Measurements from ENCODE around the gene EFCAB7. TPM values are rescaled to one million over a fixed set of nuclear protein-coding genes. Genes with fewer than 3 reads are reported as not detected.

EFCAB7 gene
- polyA plus RNA-seq, 1 donor (not counting 4 experiments of a cell fraction or from before 2014, with no cell fraction given): 4.9 TPM

DNA sequence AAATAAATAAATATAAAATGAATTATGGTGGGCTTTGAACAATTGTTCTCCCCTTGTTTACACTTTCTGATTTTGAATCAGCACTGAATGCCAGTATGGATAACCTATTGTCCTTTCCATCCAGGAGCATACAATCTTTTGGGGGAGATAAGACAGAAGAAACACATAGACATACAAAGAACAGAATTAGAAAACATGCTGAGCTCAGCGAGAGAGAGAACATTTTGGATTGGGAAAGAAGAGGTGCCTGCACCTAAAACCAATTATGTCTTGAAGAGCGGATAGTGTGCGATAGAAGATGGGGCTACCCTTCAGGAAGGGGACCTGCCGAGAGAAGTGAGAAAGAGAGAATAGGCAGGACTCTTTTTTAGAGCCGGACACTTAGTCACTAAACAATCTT, 76.5 kb downstream of the EFCAB7 start:
- Histone ChIP-seq H2AFZ (ENCODE audit: control insufficient read depth, low read length) (no peak overlapping the region), H3K4me2 (ENCODE audit: control insufficient read depth, extremely low read depth, insufficient read depth, low read depth, low read length) (no peak overlapping the region), H3K27ac (ENCODE audit: control insufficient read depth, insufficient read depth, low read length) (no peak overlapping the region), H3K27me3 (ENCODE audit: control insufficient read depth, extremely low read depth, insufficient read depth, low read length) (no peaks in the 10 kb centered on the region), H3K9ac (ENCODE audit: control insufficient read depth, extremely low read depth, insufficient read depth, low read length) (no peak overlapping the region), H3K4me3 (ENCODE audit: control insufficient read depth in 2 of 3, extremely low read depth in 1 of 3, insufficient read depth in 2 of 3, low read depth in 1 of 3, low read length in 3 of 3) (no peak overlapping the region), H3K9me1 (ENCODE audit: control insufficient read depth, extremely low read depth, insufficient read depth, low read length) (peaks cover 4% of the 10 kb centered on the region), H3K79me2 (ENCODE audit: control insufficient read depth, insufficient read depth, low read length) (peaks cover 12% of the 10 kb centered on the region), H3K36me3 (ENCODE audit: control insufficient read depth in 2 of 2, extremely low read depth in 1 of 2, insufficient read depth in 2 of 2, low read length in 2 of 2) (no peaks in the 10 kb centered on the region), H4K20me1 (ENCODE audit: control insufficient read depth, extremely low read depth, insufficient read depth, low read length) (no peaks in the 10 kb centered on the region), H3K4me1 (ENCODE audit: control insufficient read depth, extremely low read depth, insufficient read depth, low read length) (no peaks in the 10 kb centered on the region), H3K9me3 (ENCODE audit: control insufficient read depth, low read depth, low read length) (no peaks in the 10 kb centered on the region)
- dilution Hi-C loops (cut with MboI; ENCODE audit: extremely low pct_ligation_motif_present, low sequenced_read_pairs): loop anchor here (25.0 kb wide), 1 partner anchor 638 kb away; no protein-coding TSS in a partner anchor
- no peak for TF ChIP-seq EZH2 (IDR thresholded peaks at IDR 0.05; ENCODE audit: low read length)
- DNase-seq (ENCODE audit: low read depth, low spot score): no peak
- no peak for FAIRE-seq

DNA sequence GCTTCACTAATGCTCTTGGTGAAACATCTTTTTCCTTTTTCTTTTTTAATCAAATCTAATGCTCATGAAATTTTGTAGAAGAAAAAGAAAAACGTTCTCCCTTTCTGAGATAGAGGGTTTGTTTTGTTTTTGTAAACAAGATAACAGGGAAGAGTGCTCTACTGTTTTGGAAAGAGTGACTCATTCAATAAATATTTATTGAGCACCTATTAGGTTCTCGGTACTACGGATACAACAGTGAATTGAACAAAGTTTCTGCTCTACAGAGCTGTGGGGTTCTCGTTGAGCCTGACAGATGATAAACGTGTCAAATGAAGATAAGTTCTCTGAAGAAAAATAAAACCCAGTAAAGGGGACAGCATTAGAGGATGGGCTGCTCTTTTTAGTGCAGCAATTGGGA, 76.9 kb downstream of the EFCAB7 start:
- FAIRE-seq (no peak), DNase-seq (ENCODE audit: low read depth, low spot score) (no peak)
- dilution Hi-C loops (cut with MboI; ENCODE audit: extremely low pct_ligation_motif_present, low sequenced_read_pairs): no loop called here
- Histone ChIP-seq H3K27me3 (ENCODE audit: control insufficient read depth, extremely low read depth, insufficient read depth, low read length) (no peaks in the 10 kb centered on the region), H3K27ac (ENCODE audit: control insufficient read depth, insufficient read depth, low read length) (no peak overlapping the region), H3K9me3 (ENCODE audit: control insufficient read depth, low read depth, low read length) (no peaks in the 10 kb centered on the region), H3K79me2 (ENCODE audit: control insufficient read depth, insufficient read depth, low read length) (peaks cover 12% of the 10 kb centered on the region), H4K20me1 (ENCODE audit: control insufficient read depth, extremely low read depth, insufficient read depth, low read length) (no peaks in the 10 kb centered on the region), H3K36me3 (ENCODE audit: control insufficient read depth in 2 of 2, extremely low read depth in 1 of 2, insufficient read depth in 2 of 2, low read length in 2 of 2) (no peaks in the 10 kb centered on the region), H2AFZ (ENCODE audit: control insufficient read depth, low read length) (no peak overlapping the region), H3K9ac (ENCODE audit: control insufficient read depth, extremely low read depth, insufficient read depth, low read length) (no peak overlapping the region), H3K4me1 (ENCODE audit: control insufficient read depth, extremely low read depth, insufficient read depth, low read length) (no peaks in the 10 kb centered on the region), H3K4me3 (ENCODE audit: control insufficient read depth in 2 of 3, extremely low read depth in 1 of 3, insufficient read depth in 2 of 3, low read depth in 1 of 3, low read length in 3 of 3) (no peak overlapping the region), H3K4me2 (ENCODE audit: control insufficient read depth, extremely low read depth, insufficient read depth, low read depth, low read length) (no peak overlapping the region), H3K9me1 (ENCODE audit: control insufficient read depth, extremely low read depth, insufficient read depth, low read length) (peaks cover 4% of the 10 kb centered on the region)
- TF ChIP-seq, protein P1, sequence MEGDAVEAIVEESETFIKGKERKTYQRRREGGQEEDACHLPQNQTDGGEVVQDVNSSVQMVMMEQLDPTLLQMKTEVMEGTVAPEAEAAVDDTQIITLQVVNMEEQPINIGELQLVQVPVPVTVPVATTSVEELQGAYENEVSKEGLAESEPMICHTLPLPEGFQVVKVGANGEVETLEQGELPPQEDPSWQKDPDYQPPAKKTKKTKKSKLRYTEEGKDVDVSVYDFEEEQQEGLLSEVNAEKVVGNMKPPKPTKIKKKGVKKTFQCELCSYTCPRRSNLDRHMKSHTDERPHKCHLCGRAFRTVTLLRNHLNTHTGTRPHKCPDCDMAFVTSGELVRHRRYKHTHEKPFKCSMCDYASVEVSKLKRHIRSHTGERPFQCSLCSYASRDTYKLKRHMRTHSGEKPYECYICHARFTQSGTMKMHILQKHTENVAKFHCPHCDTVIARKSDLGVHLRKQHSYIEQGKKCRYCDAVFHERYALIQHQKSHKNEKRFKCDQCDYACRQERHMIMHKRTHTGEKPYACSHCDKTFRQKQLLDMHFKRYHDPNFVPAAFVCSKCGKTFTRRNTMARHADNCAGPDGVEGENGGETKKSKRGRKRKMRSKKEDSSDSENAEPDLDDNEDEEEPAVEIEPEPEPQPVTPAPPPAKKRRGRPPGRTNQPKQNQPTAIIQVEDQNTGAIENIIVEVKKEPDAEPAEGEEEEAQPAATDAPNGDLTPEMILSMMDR (optimal IDR thresholded peaks at IDR 0.05 in 1 of 3, IDR thresholded peaks at IDR 0.05 in 1 of 3, conservative IDR thresholded peaks at IDR 0.05 in 1 of 3; ENCODE audit: extremely low read depth in 1 of 3, insufficient read depth in 2 of 3, low read length in 3 of 3): no peak
- TF ChIP-seq EZH2 (IDR thresholded peaks at IDR 0.05; ENCODE audit: low read length): no peak

DNA sequence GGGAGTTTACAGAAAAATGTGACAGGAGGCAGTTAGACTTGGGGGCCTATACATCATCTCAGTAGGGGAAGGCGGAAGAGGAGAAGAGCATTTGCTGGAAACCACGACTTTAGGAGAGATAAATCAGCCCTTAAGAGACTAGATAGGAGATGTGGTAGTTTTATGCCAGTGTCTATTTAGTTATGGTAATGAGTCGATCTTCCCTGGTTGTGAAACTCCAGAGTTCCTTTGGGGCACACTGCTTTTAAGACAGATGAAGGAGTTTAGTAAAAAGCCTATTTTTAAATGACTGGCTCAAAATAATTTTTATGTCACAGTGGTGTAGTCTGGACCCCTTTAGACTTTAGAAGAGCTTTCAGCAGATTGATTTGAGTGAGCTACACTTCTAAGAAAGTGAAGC, 77.7 kb downstream of the EFCAB7 start:
- no peak overlapping the region for H3K9ac ChIP-seq (ENCODE audit: control insufficient read depth, extremely low read depth, insufficient read depth, low read length)
- H3K4me1 ChIP-seq (ENCODE audit: control insufficient read depth, extremely low read depth, insufficient read depth, low read length): no peaks in the 10 kb centered on the region
- H2AFZ ChIP-seq (ENCODE audit: control insufficient read depth, low read length): no peak overlapping the region
- H3K4me2 ChIP-seq (ENCODE audit: control insufficient read depth, extremely low read depth, insufficient read depth, low read depth, low read length): no peak overlapping the region
- no peaks in the 10 kb centered on the region for H3K36me3 ChIP-seq (ENCODE audit: control insufficient read depth in 2 of 2, extremely low read depth in 1 of 2, insufficient read depth in 2 of 2, low read length in 2 of 2)
- no peaks in the 10 kb centered on the region for H3K9me3 ChIP-seq (ENCODE audit: control insufficient read depth, low read depth, low read length)
- no peaks in the 10 kb centered on the region for H4K20me1 ChIP-seq (ENCODE audit: control insufficient read depth, extremely low read depth, insufficient read depth, low read length)
- dilution Hi-C loops (cut with MboI; ENCODE audit: extremely low pct_ligation_motif_present, low sequenced_read_pairs): no loop called here
- peaks cover 4% of the 10 kb centered on the region for H3K9me1 ChIP-seq (ENCODE audit: control insufficient read depth, extremely low read depth, insufficient read depth, low read length)
- FAIRE-seq: no peak
- no peak overlapping the region for H3K4me3 ChIP-seq (ENCODE audit: control insufficient read depth in 2 of 3, extremely low read depth in 1 of 3, insufficient read depth in 2 of 3, low read depth in 1 of 3, low read length in 3 of 3)
- no peaks in the 10 kb centered on the region for H3K27me3 ChIP-seq (ENCODE audit: control insufficient read depth, extremely low read depth, insufficient read depth, low read length)
- peaks cover 9% of the 10 kb centered on the region for H3K79me2 ChIP-seq (ENCODE audit: control insufficient read depth, insufficient read depth, low read length)
- no peak overlapping the region for H3K27ac ChIP-seq (ENCODE audit: control insufficient read depth, insufficient read depth, low read length)
- TF ChIP-seq EZH2 (IDR thresholded peaks at IDR 0.05; ENCODE audit: low read length): no peak
- TF ChIP-seq, protein P1 (optimal IDR thresholded peaks at IDR 0.05 in 1 of 3, IDR thresholded peaks at IDR 0.05 in 1 of 3, conservative IDR thresholded peaks at IDR 0.05 in 1 of 3; ENCODE audit: extremely low read depth in 1 of 3, insufficient read depth in 2 of 3, low read length in 3 of 3): no peak
- no peak for DNase-seq (ENCODE audit: low read depth, low spot score)
